Vagina (tissue), 2 donors: ENCODE data around the gene VAMP1. TPM values are rescaled to one million over a fixed set of nuclear protein-coding genes. Genes with fewer than 3 reads are reported as not detected.

Experiments
- DNase-seq, 2 donors: peaks; one replicate each; pipeline ENCODE4 v3.0.0-alpha.2; 2017; ENCODE audit errors: extremely low spot score in 2 of 2
- H3K27ac ChIP-seq: fragments of 200-600 bp; sonication (generic); one replicate; pipeline ENCODE4 v1.5.1; 2019
- H3K27me3 ChIP-seq: fragments of 200-600 bp; sonication (generic); one replicate; pipeline ENCODE4 v1.5.1; 2019
- H3K36me3 ChIP-seq, 2 donors: fragments of 200-600 bp; sonication (generic); one replicate each; pipeline ENCODE4 v1.5.1; 2017 to 2019
- H3K4me1 ChIP-seq: fragments of 200-600 bp; sonication (generic); one replicate; pipeline ENCODE4 v1.5.1; 2019
- H3K4me3 ChIP-seq, 2 donors: fragments of 200-600 bp; sonication (generic); 1 replicate in 1 of 2; 2 replicates in 1 of 2; pipeline ENCODE4 v1.5.1; 2016 to 2019
- H3K9me3 ChIP-seq: fragments of 200-600 bp; sonication (generic); one replicate; pipeline ENCODE4 v1.5.1; 2019
- CTCF ChIP-seq, 3 experiments: fragments of 450-650 bp in 2 of 3; fragments of 200-600 bp in 1 of 3; sonication (generic) in 1 of 3; IDR thresholded peaks; one replicate each; pipeline ENCODE4 v1.5.1; 2017 to 2019; ENCODE audit warnings: antibody characterized with exemption in 3 of 3, mild to moderate bottlenecking in 2 of 3, moderate library complexity in 2 of 3
- POLR2A ChIP-seq, 2 donors: fragments of 450-650 bp; IDR thresholded peaks; one replicate each; pipeline ENCODE4 v1.6.1; 2017; ENCODE audit warnings: antibody characterized with exemption in 2 of 2, mild to moderate bottlenecking in 2 of 2, moderate library complexity in 2 of 2
- POLR2AphosphoS5 ChIP-seq, 2 donors: sonication (generic); formaldehyde crosslinking; IDR thresholded peaks; one replicate each; pipeline ENCODE4 v1.9.0; 2017; ENCODE audit warnings: antibody characterized with exemption in 2 of 2, mild to moderate bottlenecking in 2 of 2, low read depth in 1 of 2; ENCODE audit not compliant: insufficient read depth in 1 of 2
- intact Hi-C: fragments of 100-400 bp; cut with DNase I; formaldehyde crosslinking; loops from one replicate; pipeline ENCODE4 v1.15.1; 2023
- total RNA-seq: library from RNA; depleted of rRNA; stranded (reverse); fragments of >200 nt; gene quantifications from one replicate; pipeline ENCODE4 v1.2.3, GENCODE V29; 2016

The VAMP1 gene
- total RNA-seq, 1 donor from 2014 or later = 12.5 TPM

- no peak for DNase-seq
- no peaks in the 10 kb centered on the region for H3K27me3 ChIP-seq
- H3K9me3 ChIP-seq = no peaks in the 10 kb centered on the region
- no peak for TF ChIP-seq POLR2AphosphoS5 (IDR thresholded peaks at IDR 0.05; ENCODE audit: insufficient read depth in 1 of 2, low read depth in 1 of 2)
- no peak overlapping the region for H3K27ac ChIP-seq
- intact Hi-C loops = no loop called here
- no peak overlapping the region for H3K4me3 ChIP-seq
- peaks cover 0 to 82% of the 10 kb centered on the region in 2 donors for H3K36me3 ChIP-seq
- peaks cover 15% of the 10 kb centered on the region for H3K4me1 ChIP-seq
These were observed 12.0 kb downstream of the VAMP1 start for GRCh38 chr12:6458281-6459003.

GRCh38 chr12:6457220-6457945, 13.1 kb downstream of the VAMP1 start:
- no peak overlapping the region for H3K27ac ChIP-seq
- H3K27me3 ChIP-seq = no peaks in the 10 kb centered on the region
- peaks cover 0 to 71% of the 10 kb centered on the region in 2 donors for H3K36me3 ChIP-seq
- no peak overlapping the region for H3K4me3 ChIP-seq
- no peaks in the 10 kb centered on the region for H3K9me3 ChIP-seq
- DNase-seq = no peak
- peaks cover 24% of the 10 kb centered on the region for H3K4me1 ChIP-seq
- intact Hi-C loops = no loop called here
- no peak for TF ChIP-seq CTCF (IDR thresholded peaks at IDR 0.05)
- no peak for TF ChIP-seq POLR2A (IDR thresholded peaks at IDR 0.05)
- TF ChIP-seq POLR2AphosphoS5 (IDR thresholded peaks at IDR 0.05; ENCODE audit: insufficient read depth in 1 of 2, low read depth in 1 of 2) = no peak

GRCh38 chr12:6452944-6453630, 17.4 kb downstream of the VAMP1 start:
- intact Hi-C loops = no loop called here
- H3K4me3 ChIP-seq = peak overlapping the region; percentile 70 to 80

GRCh38 chr12:6452245-6452943, 18.1 kb downstream of the VAMP1 start:
- Histone ChIP-seq H3K36me3 (peaks cover 0 to 28% of the 10 kb centered on the region in 2 donors), H3K4me3 (peak overlapping the region; percentile 70 to 80), H3K27me3 (no peaks in the 10 kb centered on the region), H3K27ac (peak overlapping the region; percentile 95), H3K4me1 (peaks cover 37% of the 10 kb centered on the region), H3K9me3 (no peaks in the 10 kb centered on the region)
- DNase-seq = no peak
- intact Hi-C loops = no loop called here
- TF ChIP-seq POLR2AphosphoS5 (IDR thresholded peaks at IDR 0.05; ENCODE audit: insufficient read depth in 1 of 2, low read depth in 1 of 2) = no peak

More at GRCh38 chr12:6452944-6453630, 17.4 kb downstream of the VAMP1 start:
- TF ChIP-seq POLR2A (IDR thresholded peaks at IDR 0.05) = no peak
- TF ChIP-seq CTCF (IDR thresholded peaks at IDR 0.05) = no peak
- no peak for TF ChIP-seq POLR2AphosphoS5 (IDR thresholded peaks at IDR 0.05; ENCODE audit: insufficient read depth in 1 of 2, low read depth in 1 of 2)
- Histone ChIP-seq H3K36me3 (peaks cover 0 to 34% of the 10 kb centered on the region in 2 donors), H3K27me3 (no peaks in the 10 kb centered on the region), H3K4me1 (peaks cover 37% of the 10 kb centered on the region), H3K27ac (peak overlapping the region; percentile 95), H3K9me3 (no peaks in the 10 kb centered on the region)
- DNase-seq = no peak

GRCh38 chr12:6451348-6452244, 18.9 kb downstream of the VAMP1 start, which contains the start of gene TAPBPL:
TAPBPL (plus strand) TSS chr12:6452042; CDS start chr12:6452249, 207 bp downstream.
- DNase-seq = peak in 1 of 2 donors; percentile 95
- Histone ChIP-seq H3K27ac (peak within 1 kb of the TSS; percentile 95), H3K27me3 (no peaks in the 10 kb centered on the region), H3K9me3 (no peaks in the 10 kb centered on the region), H3K4me1 (peaks cover 37% of the 10 kb centered on the region), H3K4me3 (peak within 1 kb of the TSS; percentile 70 to 80), H3K36me3 (peaks cover 0 to 20% of the 10 kb centered on the region in 2 donors)
- intact Hi-C loops = loop anchor here (2.0 kb wide), 1 partner anchor 21 kb away; no protein-coding TSS in a partner anchor
- peak in 1 of 2 donors; percentile 63 for TF ChIP-seq POLR2A (IDR thresholded peaks at IDR 0.05)
- TF ChIP-seq POLR2AphosphoS5 (IDR thresholded peaks at IDR 0.05; ENCODE audit: insufficient read depth in 1 of 2, low read depth in 1 of 2) = peak; percentile 90 to 92
- TF ChIP-seq CTCF (IDR thresholded peaks at IDR 0.05) = no peak
